ENCODE measurements around the gene KRTAP9-4. TPM values are rescaled to one million over a fixed set of nuclear protein-coding genes. Genes with fewer than 3 reads are reported as not detected.

The KRTAP9-4 gene
- total and polyA plus RNA-seq, 2 of the 8 experiments (the other 6 are each of a cell fraction or from before 2014, with no cell fraction given): not detected

GRCh38 chr17:41265078-41265477, 15.6 kb downstream of the KRTAP9-4 start, which contains the start of gene KRTAP9-6 (continued):
- TF ChIP-seq CHD7 (IDR thresholded peaks at IDR 0.05; ENCODE audit: insufficient replicate concordance, low read length): no peak
- TF ChIP-seq SAP30 (IDR thresholded peaks at IDR 0.05; ENCODE audit: insufficient read depth, insufficient replicate concordance, low read length): no peak
- TF ChIP-seq CTBP2 (IDR thresholded peaks at IDR 0.05; ENCODE audit: borderline replicate concordance, insufficient read depth, insufficient read length, low read length): no peak
- no peak for TF ChIP-seq BCL11A (IDR thresholded peaks at IDR 0.05; ENCODE audit: low read depth in 2 of 2, low read length in 2 of 2)
- TF ChIP-seq POLR2AphosphoS5 (IDR thresholded peaks at IDR 0.05; ENCODE audit: low read depth, low read length): no peak
